ENCODE data around the gene TMEM178B.

DNA sequence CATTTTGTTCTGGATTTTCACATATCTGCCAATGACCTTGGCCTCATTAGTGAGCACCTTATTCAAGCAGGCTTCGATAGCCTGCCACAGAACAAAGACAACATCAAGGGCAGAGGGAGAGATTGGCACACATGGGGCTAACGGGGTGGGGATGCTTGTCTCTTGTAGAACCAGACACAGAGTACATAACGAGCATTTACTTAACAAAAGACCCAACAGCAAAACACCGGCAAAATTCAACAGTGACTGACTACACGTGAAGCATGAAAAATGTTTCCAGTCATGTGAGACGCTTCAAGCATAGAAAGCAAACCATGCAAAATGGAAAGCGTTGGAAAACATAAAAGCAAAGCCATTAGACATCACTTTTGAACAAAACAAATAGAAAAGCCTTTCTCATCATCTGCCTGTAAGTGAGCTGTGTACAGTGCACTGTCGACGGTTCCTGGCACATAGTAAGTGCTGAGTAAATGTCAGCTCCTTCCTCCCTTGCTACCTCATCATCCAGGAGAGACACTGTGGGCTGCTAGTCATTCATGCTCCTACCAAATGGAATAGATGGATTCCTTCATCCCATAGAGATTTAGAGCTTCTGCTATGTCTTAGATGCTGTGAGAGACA lies 342.9 kb downstream of the TMEM178B start:
- TF ChIP-seq, protein P1, sequence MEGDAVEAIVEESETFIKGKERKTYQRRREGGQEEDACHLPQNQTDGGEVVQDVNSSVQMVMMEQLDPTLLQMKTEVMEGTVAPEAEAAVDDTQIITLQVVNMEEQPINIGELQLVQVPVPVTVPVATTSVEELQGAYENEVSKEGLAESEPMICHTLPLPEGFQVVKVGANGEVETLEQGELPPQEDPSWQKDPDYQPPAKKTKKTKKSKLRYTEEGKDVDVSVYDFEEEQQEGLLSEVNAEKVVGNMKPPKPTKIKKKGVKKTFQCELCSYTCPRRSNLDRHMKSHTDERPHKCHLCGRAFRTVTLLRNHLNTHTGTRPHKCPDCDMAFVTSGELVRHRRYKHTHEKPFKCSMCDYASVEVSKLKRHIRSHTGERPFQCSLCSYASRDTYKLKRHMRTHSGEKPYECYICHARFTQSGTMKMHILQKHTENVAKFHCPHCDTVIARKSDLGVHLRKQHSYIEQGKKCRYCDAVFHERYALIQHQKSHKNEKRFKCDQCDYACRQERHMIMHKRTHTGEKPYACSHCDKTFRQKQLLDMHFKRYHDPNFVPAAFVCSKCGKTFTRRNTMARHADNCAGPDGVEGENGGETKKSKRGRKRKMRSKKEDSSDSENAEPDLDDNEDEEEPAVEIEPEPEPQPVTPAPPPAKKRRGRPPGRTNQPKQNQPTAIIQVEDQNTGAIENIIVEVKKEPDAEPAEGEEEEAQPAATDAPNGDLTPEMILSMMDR (IDR thresholded peaks at IDR 0.05), result no peak
- TF ChIP-seq POLR2A (IDR thresholded peaks at IDR 0.05), result no peak
